OCI-M2 (cell line): Measurements from ENCODE around the gene GRIN3A.

ENCODE experiments used
- DNase-seq: peaks from one replicate; lab custom pipeline; 2025; ENCODE audit not compliant: unreplicated experiment; lab: John Stamatoyannopoulos, UW

Gene GRIN3A

DNA sequence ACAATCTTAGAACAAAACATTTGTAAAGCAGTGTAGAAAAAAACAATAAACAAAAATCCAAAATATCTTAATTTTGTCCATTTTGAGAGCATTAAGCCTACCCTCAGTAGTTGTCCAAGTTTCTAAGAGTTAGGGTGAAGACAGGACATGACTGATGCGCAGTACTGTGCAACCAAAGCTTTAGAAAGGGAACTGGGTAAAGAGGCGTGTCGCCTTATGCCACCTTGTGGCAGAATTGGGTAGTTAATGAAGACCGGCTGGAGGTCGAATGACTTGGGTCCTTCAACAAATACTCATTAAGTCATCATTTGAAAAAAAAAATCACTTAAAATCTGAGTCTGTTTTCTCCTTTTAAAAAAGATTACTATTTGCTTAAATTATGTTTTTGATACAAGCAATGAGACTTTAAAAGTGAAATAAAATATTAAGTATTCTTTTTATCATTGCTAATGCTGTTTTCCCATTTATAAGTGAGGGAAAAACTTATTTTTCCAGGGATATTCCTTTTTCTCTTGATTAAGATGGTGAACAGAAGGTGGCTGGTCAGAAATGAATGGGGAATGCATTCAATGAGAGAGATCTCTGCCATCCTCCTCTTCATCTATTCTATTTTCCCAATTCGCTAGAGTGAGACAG lies 208.3 kb downstream of the GRIN3A start:
- peak; percentile 60 for DNase-seq

GRCh38 chr9:101528015-101528414 lies 210.4 kb downstream of the GRIN3A start:
- DNase-seq, result no peak

DNA sequence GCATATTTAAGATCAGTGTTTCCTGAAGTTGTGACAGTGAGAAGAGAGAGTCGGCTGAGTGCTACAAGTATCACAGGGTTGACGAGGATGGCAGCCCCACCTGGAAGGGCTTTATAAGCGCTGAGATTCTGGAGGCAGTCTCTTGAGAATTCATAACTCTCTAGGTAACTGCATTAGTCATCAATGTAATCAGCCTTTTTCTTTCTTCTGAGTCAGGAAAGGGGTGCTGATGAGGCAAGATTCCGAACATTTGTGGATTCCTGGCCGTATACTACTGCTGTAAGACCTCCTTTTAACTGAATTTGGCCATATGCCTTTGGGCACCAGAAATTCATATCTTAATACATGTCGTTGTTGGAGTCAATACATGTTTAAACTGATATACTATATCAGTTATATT lies 211.4 kb downstream of the GRIN3A start:
- no peak for DNase-seq

GRCh38 chr9:101524371-101524770 lies 214.1 kb downstream of the GRIN3A start:
- no peak for DNase-seq
